Adipocyte (in vitro differentiated cells): ENCODE data around the gene GTPBP6.
"Not testable (repeated sequence)": the region's sequence is repeated elsewhere in the genome, so short reads cannot be mapped to it uniquely, and the experiment has no call there.

Source experiments
- DNase-seq: peaks from one replicate; pipeline ENCODE4 v3.0.0-alpha.2; 2015; ENCODE audit warnings: low read depth
- H3K27me3 ChIP-seq: replicated peaks from 2 replicates; pipeline ENCODE4 v1.7.0; 2013; ENCODE audit warnings: mild to moderate bottlenecking, low read length, moderate library complexity; ENCODE audit not compliant: control insufficient read depth, insufficient read depth
- H3K36me3 ChIP-seq: 2 replicates; pipeline ENCODE4 v1.7.0; 2013; ENCODE audit warnings: low read length, mild to moderate bottlenecking, moderate library complexity; ENCODE audit not compliant: control insufficient read depth, insufficient read depth, severe bottlenecking
- H3K4me1 ChIP-seq: 2 replicates; pipeline ENCODE4 v1.7.0; 2013; ENCODE audit warnings: mild to moderate bottlenecking, low read length, moderate library complexity; ENCODE audit not compliant: control insufficient read depth, insufficient read depth
- H3K4me3 ChIP-seq: 2 replicates; pipeline ENCODE4 v1.7.0; 2013; ENCODE audit warnings: mild to moderate bottlenecking, low read length, moderate library complexity
- H3K9ac ChIP-seq: 2 replicates; pipeline ENCODE4 v1.7.0; 2013; ENCODE audit warnings: mild to moderate bottlenecking, low read length, moderate library complexity
- H3K9me3 ChIP-seq: 2 replicates; pipeline ENCODE4 v1.7.0; 2013; ENCODE audit warnings: mild to moderate bottlenecking, low read length, moderate library complexity; ENCODE audit not compliant: control insufficient read depth

GTPBP6 gene

DNA sequence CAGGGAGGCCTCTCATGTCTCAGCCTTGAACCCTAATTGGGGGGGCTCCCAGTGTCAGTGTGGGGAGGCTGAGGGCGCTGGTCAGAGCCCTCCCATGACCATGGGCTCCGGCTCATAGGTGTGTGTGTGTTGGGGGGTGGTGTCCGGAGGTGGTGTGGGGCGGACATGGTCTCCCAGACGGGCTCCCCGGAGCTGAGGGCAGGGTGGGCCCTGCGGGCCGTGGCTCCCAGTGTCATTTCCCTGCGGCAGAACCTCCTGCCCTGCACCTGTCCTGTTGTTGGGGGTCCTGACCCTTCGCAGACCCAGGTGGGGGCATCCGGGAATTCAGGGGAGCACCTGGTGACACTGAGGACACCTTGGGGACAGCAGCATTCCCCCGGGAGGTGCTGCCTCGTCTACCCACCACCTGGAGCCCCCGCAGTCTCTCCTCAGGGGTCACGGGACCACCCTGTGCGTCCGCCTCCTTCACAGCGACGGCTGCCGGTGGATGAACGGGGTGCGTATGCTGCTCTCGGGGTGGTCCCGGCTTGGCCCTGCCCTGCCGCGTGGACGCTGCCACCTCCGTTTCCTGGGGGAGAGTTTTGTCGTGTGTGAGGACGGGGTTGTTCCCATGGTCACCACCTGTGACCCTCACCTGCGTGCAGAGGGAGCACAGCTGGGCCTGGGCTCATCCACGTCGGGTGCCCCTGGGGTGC, 14.5 kb upstream of the GTPBP6 start:
- Histone ChIP-seq H3K4me3 (no peak overlapping the region), H3K36me3 (no peaks in the 10 kb centered on the region), H3K4me1 (peaks cover 10% of the 10 kb centered on the region), H3K9ac (no peak overlapping the region), H3K9me3 (no peaks in the 10 kb centered on the region), H3K27me3 (no peaks in the 10 kb centered on the region)
- no peak for DNase-seq

DNA sequence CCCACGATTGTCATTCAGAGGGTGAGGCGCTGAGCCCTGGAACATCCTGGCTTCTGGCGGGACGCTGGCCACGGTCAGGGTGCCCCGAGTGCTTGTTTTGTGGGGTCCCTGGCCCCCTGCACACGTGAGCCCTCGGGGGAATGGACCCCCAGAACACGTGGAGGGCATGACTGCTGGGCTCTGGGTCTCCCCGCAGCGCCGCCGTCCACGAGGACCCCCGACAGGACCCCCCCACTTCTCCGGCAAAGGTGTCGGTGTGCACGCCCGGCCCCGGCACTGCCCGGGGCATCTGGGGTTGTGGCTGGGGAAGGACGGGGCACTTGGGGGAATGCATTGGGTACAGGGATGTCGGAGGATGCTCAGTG, 13.9 kb upstream of the GTPBP6 start:
- no peaks in the 10 kb centered on the region for H3K27me3 ChIP-seq
- DNase-seq, result no peak
- H3K4me1 ChIP-seq, result peaks cover 10% of the 10 kb centered on the region
- no peak overlapping the region for H3K4me3 ChIP-seq
- H3K9ac ChIP-seq, result no peak overlapping the region
- H3K9me3 ChIP-seq, result no peaks in the 10 kb centered on the region
- H3K36me3 ChIP-seq, result no peaks in the 10 kb centered on the region

DNA sequence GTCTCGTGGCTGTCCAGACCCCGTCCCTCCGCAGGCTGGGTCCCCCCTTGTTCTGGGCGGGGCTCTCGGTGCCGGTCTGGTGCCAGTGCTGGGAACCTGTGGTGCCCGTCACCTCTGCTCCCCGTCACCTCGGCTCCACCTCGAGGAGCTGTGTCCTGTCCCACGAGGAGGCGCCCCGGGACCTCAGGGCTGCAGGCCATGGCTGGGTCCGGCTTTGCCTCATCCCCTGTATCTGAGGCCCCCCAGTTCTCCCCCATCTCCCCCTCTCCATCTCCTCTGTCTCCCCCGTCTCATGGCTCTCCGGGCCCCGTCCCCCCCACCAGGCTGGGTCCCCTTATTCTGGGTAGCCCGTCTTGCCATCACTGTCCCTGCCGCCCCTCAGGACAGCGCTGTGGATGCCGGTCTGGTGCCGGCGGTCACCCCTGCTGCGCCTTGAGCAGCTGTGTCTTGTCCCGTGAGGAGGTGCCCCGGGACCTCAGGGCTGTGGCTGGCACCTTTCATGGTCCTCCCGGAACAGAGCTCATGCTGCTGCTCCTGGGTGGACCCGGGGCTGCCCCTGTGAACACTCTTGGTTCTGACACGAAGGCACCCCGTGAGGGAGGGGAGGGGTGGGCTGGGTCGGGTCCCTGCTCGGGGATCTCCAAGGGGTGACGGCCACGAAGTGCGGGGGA, 13.4 kb upstream of the GTPBP6 start:
- Histone ChIP-seq H3K4me3 (peak overlapping the region; percentile 3), H3K9ac (no peak overlapping the region), H3K36me3 (no peaks in the 10 kb centered on the region), H3K27me3 (no peaks in the 10 kb centered on the region), H3K4me1 (peaks cover 10% of the 10 kb centered on the region), H3K9me3 (no peaks in the 10 kb centered on the region)
- DNase-seq, result no peak

DNA sequence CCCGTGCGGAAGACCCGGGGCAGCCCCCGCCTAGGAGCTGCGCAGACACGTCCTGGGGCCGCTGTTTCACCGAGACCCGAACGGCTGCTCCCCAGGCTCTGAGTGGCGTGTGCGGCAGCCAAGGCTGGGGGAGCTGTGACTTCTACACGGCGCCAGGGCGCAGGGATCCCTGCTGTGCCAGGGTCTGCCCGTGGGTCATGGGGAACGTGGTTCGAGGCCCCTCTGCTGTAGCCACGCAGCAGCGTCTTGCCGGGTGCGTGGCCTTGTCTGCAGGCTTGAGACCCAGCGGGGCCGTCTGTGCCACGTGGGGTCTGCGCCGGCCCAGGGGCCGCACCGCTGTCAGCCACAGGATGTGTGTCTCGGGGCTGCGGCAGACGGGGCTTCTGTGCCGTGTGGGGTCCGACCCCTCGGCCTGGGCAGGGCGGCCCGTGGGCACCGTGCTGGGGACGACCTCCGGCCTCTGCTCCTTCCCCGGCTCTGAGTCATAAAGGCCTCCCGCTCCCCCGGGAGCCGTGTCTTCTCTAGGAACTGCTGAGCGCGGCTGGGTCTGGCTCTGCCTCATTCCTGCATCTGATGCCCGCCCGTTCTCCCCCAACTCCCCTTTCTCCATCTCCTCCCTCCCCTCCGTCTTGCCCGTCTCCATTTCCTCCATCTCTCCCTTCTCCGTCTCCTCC, 12.7 kb upstream of the GTPBP6 start:
- H3K4me1 ChIP-seq, result peaks cover 10% of the 10 kb centered on the region
- no peaks in the 10 kb centered on the region for H3K9me3 ChIP-seq
- H3K27me3 ChIP-seq, result no peaks in the 10 kb centered on the region
- DNase-seq, result peak; percentile 70
- peak overlapping the region; percentile 42 for H3K9ac ChIP-seq
- no peaks in the 10 kb centered on the region for H3K36me3 ChIP-seq
- peak overlapping the region; percentile 3 for H3K4me3 ChIP-seq

DNA sequence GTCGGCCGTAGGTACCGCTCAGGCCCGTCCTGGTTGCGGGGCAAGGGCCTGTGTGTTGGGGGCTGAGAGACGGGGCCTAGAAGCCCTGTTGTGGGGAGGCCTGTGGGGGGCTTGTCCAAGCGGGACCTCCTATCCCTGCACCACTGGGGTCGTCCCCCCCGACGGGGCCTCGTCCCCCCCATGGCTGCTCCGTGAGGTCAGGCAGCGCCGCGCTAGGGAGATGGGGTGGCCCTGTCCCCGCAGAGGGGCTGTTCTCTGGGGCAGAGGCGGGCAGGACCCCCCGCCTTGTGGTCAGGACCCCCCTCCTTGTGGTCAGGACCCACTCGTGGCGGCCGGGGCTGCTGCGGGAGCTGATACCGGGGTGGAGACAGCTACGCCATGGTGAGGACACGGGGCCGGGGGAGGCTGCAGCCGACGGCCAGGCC, 12.1 kb upstream of the GTPBP6 start:
- peaks cover 10% of the 10 kb centered on the region for H3K4me1 ChIP-seq
- DNase-seq, result no peak
- H3K27me3 ChIP-seq, result no peaks in the 10 kb centered on the region
- no peak overlapping the region for H3K4me3 ChIP-seq
- no peaks in the 10 kb centered on the region for H3K9me3 ChIP-seq
- H3K36me3 ChIP-seq, result no peaks in the 10 kb centered on the region
- H3K9ac ChIP-seq, result peak overlapping the region; percentile 42

DNA sequence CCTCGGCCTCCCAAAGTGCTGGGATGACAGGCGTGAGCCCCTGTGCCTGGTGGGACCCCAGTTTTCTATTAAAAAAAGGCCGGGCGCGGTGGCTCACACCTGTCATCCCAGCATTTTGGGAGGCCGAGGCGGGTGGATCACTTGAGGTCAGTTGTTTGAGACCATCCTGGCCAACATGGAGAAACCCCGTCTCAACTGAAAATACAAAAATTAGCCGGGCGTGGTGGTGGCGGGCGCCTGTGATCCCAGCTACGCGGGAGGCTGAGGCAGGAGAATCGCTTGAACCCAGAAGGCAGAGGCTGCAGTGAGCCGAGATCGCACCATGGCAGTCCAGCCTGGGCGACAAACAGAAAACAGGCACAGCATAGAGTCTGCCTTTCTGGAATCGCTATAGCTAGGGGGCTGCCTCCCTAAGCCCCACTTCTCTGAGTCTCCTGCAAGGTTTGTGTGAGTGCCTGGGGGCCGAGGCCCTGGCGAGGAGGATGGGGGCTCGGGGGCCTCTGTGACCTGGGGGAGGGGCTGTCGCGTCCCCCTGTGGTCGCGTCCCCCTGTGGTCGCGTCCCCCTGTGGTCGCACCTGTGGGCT, 11.6 kb upstream of the GTPBP6 start:
- H3K4me3 ChIP-seq, H3K27me3 ChIP-seq, H3K9ac ChIP-seq, H3K9me3 ChIP-seq, DNase-seq, H3K36me3 ChIP-seq: not testable (repeated sequence)
- H3K4me1 ChIP-seq, result peaks cover 10% of the 10 kb centered on the region

DNA sequence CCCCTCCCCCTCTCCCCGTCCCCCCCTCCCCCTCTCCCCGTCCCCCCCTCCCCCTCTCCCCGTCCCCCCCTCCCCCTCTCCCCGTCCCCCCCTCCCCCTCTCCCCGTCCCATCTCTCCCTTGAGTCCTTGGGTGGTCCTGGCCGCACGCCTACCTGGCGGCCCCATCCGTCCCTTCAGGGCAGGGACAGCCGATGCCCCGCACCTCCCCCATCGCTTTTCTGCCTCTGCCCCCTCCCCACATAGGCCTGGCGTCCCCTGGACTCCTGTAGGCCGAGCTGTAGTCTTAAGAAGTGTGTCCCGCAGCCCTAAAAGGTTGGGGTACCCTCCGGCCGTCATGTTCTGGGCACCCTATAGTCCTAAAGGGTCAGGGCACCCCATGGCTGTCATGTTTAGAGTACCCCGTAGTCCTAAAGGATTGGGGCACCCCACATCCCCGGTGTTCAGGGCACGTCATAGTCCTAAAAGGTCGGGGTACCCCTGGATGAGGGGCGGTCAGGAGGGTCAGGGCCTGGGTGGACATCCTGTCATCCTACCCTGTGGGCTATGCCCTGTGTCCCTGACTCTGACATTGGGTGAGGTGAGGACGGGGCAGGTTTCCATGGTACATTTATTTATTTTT, 10.8 kb upstream of the GTPBP6 start:
- no peaks in the 10 kb centered on the region for H3K27me3 ChIP-seq
- no peaks in the 10 kb centered on the region for H3K36me3 ChIP-seq
- peaks cover 10% of the 10 kb centered on the region for H3K4me1 ChIP-seq
- H3K9ac ChIP-seq, result no peak overlapping the region
- no peak overlapping the region for H3K4me3 ChIP-seq
- H3K9me3 ChIP-seq, result no peaks in the 10 kb centered on the region
- DNase-seq, result no peak

DNA sequence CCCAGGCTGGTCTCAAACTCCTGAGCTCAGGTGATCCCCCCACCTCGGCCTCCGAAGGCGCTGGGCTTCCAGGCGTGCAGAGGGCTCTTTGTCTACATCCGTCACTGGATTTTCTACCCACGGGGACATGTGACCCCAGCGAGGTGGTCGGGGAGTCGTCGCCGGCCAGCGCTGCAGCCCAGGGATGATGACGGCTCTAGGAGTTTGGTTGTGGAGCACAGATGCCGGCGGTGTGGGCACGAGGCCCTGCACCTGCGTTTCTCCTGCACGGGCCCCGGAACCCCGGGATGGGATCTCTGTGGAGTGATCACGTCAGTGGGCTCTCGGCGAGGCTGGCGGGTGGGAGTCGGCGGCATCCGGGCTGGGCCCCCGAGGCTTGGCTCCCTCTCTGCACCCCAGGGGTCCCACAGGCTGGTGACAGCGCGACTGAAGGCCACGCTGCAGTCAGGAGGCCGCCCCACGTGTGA, 9.1 kb upstream of the GTPBP6 start:
- H3K4me1 ChIP-seq, result peaks cover 10% of the 10 kb centered on the region
- no peak for DNase-seq
- no peak overlapping the region for H3K9ac ChIP-seq
- H3K9me3 ChIP-seq, result no peaks in the 10 kb centered on the region
- H3K4me3 ChIP-seq, result no peak overlapping the region
- H3K27me3 ChIP-seq, result peaks cover 2% of the 10 kb centered on the region
- no peaks in the 10 kb centered on the region for H3K36me3 ChIP-seq

DNA sequence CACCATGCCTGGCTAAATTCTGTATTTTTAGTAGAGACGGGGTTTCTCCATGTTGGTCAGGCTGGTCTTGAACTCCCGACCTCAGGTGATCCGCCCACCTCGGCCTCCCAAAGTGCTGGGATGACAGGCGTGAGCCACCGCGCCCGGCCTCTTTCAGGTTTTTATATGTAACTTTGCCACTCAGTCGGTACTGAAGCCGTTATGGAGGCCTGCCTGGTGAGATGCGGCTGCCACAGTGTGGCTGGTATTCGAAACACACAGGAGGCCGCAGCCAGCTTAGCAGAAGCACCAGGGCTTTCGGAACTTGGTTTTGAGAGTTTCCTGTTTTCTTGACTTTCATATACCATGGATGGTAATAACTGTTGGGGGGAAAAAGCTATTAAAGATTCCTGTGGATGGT, 6.1 kb upstream of the GTPBP6 start:
- H3K9ac ChIP-seq, H3K36me3 ChIP-seq, H3K4me1 ChIP-seq, DNase-seq, H3K27me3 ChIP-seq, H3K4me3 ChIP-seq, H3K9me3 ChIP-seq: not testable (repeated sequence)

DNA sequence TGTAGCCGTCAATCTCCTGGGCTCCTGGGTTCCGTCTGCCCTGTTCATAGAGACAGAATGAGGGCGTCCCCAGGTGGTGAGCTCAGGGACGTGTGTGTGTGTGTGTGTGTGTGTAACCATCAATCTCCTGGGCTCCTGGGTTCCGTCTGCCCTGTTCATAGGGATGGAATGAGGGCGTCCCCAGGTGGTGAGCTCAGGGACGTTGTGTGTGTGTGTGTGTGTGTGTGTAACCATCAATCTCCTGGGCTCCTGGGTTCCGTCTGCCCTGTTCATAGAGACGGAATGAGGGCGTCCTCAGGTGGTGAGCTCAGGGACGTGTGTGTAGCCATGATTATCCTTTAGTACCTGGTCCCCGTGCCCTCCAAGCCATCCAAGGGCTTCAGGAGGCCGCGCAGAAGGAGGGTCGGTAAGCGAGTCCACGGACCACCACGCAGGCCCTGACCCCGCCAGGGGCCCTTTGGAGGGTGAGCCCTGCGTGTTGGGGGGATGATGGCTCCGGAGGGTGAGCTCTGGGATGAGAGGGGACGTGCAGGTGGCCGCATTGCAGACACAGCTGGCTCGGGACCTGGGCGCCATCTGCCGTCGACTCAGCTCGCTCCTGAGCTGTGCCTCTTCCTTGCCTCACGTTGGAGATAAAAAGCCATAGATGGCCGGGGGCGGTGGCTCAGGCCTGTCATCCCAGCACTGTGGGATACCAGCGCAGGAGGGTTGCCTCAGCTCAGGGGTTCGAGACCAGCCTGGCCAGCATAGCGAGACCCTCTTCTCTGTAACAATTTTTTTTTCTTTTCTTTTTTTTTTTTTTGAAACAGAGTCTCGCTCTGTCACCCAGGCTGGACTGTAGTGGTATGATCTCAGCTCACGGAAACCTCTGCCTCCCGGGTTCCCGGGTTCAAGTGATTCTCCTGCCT, 5.4 kb upstream of the GTPBP6 start:
- peak; percentile 45 for DNase-seq
- Histone ChIP-seq H3K9ac (no peak overlapping the region), H3K27me3 (peaks cover 2% of the 10 kb centered on the region), H3K9me3 (no peaks in the 10 kb centered on the region), H3K4me1 (peaks cover 6% of the 10 kb centered on the region), H3K36me3 (no peaks in the 10 kb centered on the region), H3K4me3 (no peak overlapping the region)
